IPS-18c (cell line): Measurements from ENCODE around the gene CYP4X1.
"Not testable (repeated sequence)": the region's sequence is repeated elsewhere in the genome, so short reads cannot be mapped to it uniquely, and the experiment has no call there.

Experiments used
- H3K4me3 ChIP-seq: 2 replicates; pipeline ENCODE4 v1.7.0; 2013; ENCODE audit warnings: low read depth, mild to moderate bottlenecking, low read length, moderate library complexity; ENCODE audit not compliant: insufficient read depth
- H3K9me3 ChIP-seq: one replicate; pipeline ENCODE4 v1.6.1; 2013; ENCODE audit warnings: mild to moderate bottlenecking, low read length, moderate library complexity; ENCODE audit not compliant: control insufficient read depth, insufficient read depth

CYP4X1 gene

GRCh38 chr1:47036764-47037163, 13.3 kb downstream of the CYP4X1 start:
- no peak overlapping the region for H3K4me3 ChIP-seq
- no peaks in the 10 kb centered on the region for H3K9me3 ChIP-seq

DNA sequence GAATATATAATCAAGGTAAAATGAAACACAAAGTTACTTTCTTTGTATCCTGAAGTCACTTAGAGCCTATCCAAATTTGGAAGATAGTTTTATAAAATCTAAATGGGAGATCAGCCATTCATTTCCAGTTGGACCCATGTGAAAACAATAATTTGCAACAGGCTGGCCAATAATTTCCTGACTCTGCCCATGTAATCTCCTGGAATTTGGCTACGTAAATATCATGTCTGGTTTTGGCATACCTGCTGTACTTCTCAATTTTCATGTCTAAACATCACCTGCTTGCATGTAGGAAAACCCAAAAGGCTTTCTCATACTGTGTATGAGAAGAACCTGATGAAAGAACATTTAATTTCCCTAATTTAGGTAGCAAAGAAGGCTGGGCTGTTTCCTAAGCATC, 35.9 kb downstream of the CYP4X1 start:
- Histone ChIP-seq H3K9me3 (no peaks in the 10 kb centered on the region), H3K4me3 (no peak overlapping the region)

GRCh38 chr1:47067097-47067594, 43.7 kb downstream of the CYP4X1 start, which contains the start of gene CYP4Z1:
Gene CYP4Z1, plus strand, starts transcription at chr1:47067231. Its CDS starts 260 bp downstream, at chr1:47067491.
- Histone ChIP-seq H3K9me3 (no peaks in the 10 kb centered on the region), H3K4me3 (no peak within 1 kb of the TSS)

DNA sequence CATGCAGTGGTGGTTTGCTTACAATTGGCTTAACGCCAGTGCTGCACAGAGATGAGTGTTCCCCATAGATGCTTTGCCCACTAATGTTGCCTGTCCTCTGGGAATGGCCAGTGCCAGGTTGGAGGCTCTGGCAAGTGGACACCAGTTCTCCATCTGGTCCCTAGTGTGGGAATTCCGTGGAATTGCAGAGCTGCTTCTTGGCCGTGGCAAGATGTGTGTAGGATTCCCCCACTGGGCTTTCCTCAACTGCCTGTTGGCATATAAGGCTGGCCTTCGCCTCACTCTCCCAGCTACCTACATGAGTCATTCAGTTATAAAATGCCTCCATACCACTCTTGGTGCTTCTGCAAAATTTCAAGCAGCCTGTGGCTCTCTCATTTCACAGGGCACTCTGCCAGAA, 45.6 kb downstream of the CYP4X1 start:
- not testable (repeated sequence) for H3K9me3 ChIP-seq, H3K4me3 ChIP-seq

DNA sequence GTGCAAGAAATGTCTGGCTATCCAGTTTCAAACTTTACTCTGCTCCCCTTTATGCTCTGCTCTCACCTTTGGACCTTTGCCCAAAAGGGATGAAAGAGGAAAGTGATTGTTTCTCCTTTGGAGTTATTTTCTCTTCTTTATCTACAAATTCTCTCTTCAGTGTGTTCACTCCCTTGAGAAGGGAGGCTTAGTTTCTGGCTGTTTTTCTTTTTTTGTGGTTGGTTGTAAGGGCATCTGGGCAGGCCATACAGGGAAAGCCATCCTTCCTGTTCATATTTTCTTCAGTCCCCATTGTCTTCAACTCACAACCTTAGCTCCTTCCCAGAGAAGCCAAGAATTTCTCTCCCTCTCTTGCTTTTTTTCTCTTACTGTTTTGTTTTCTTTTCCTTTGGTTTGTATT, 46.0 kb downstream of the CYP4X1 start:
- not testable (repeated sequence) for H3K4me3 ChIP-seq, H3K9me3 ChIP-seq

- not testable (repeated sequence) for H3K4me3 ChIP-seq, H3K9me3 ChIP-seq
Measured at GRCh38 chr1:47089356-47089755, 65.9 kb downstream of the CYP4X1 start.

GRCh38 chr1:47091476-47091875, 68.0 kb downstream of the CYP4X1 start:
- not testable (repeated sequence) for H3K4me3 ChIP-seq, H3K9me3 ChIP-seq
